ENCODE results near the gene DAP. TPM values are rescaled to one million over a fixed set of nuclear protein-coding genes. Genes with fewer than 3 reads are reported as not detected.

The DAP gene
- total RNA-seq, 1 donor from 2014 or later = 25.8 TPM

DNA sequence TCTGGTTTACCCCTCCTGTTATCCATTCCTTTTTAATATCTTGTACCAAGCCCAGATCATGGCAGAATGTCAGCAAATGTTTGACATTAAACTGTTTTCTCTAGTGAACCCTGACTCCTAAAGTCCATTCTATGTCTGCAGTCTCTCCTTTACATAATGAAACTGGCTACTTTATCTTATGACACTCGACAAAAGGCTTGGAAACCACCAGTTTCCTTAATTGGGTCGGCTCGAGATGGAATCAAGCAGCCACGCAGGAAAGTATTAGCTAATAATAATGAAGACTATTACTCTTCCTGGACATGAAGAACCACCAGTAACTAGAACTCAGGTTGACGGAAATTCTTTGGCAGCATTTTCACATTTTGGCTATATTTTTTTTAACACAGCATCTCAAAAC, 17.5 kb downstream of the DAP start:
- DNase-seq (ENCODE audit: low read depth) = no peak
- TF ChIP-seq, protein P1, sequence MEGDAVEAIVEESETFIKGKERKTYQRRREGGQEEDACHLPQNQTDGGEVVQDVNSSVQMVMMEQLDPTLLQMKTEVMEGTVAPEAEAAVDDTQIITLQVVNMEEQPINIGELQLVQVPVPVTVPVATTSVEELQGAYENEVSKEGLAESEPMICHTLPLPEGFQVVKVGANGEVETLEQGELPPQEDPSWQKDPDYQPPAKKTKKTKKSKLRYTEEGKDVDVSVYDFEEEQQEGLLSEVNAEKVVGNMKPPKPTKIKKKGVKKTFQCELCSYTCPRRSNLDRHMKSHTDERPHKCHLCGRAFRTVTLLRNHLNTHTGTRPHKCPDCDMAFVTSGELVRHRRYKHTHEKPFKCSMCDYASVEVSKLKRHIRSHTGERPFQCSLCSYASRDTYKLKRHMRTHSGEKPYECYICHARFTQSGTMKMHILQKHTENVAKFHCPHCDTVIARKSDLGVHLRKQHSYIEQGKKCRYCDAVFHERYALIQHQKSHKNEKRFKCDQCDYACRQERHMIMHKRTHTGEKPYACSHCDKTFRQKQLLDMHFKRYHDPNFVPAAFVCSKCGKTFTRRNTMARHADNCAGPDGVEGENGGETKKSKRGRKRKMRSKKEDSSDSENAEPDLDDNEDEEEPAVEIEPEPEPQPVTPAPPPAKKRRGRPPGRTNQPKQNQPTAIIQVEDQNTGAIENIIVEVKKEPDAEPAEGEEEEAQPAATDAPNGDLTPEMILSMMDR (conservative IDR thresholded peaks at IDR 0.05; ENCODE audit: low read depth, low read length) = no peak
- H3K4me3 ChIP-seq (ENCODE audit: low read depth, low read length) = no peak overlapping the region

DNA sequence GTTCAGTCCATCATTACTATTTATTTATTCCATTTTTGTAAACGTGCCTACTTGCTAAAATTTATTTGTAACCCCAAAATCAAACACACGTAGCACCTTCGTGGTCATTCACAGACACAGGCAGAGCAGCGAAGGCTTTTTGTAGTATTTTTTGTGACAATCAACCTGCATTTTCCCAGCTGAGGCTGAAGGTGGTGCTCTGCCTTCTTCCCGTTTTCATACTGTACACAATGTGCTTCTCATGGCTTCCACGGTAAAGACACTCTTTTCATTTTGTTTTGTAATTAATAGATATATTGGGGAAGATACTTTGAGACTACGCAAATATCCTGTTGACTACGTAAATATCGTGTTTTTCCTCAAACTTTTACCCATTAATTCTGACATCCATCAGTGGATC, 19.4 kb downstream of the DAP start:
- TF ChIP-seq, protein P1 (conservative IDR thresholded peaks at IDR 0.05; ENCODE audit: low read depth, low read length) = no peak
- no peak overlapping the region for H3K4me3 ChIP-seq (ENCODE audit: low read depth, low read length)
- DNase-seq (ENCODE audit: low read depth) = no peak

DNA sequence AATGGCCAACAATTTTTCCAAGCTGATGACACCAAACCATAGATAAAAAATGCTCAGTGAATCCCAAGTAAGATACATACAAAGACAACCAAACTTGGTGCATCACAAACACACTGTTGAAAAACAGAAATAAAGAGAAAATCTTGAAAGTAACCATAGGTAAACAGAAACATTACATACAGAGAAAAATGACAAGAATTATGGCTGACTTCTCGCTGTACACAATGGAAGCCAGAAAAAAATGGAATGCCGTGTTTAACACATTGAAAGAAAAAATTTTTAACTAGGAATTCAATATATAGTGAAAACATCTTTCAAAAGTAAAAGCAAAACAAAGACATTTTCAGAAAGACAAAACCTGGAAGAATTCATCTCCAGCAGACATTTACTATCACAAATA, 20.6 kb downstream of the DAP start:
- no peak overlapping the region for H3K4me3 ChIP-seq (ENCODE audit: low read depth, low read length)
- DNase-seq (ENCODE audit: low read depth) = no peak
- TF ChIP-seq, protein P1 (conservative IDR thresholded peaks at IDR 0.05; ENCODE audit: low read depth, low read length) = no peak

DNA sequence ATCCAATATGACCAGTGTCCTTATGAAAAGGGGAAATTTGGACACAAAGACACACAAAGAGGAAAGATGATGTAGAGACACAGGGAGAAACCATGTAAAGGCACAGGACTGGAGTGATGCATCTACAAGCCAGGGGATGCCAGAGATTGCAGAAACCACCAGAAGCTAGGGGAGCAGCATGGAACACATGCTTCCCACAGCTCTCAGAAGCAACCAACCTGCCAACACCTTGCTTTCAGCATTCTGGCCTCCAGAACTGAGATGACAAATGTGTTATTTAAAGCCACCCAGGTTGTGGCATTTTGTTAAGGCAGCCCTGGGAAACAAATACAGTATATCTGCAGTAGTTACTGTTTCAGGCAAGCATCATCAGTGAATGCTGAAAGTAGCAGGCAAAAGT, 23.2 kb downstream of the DAP start:
- DNase-seq (ENCODE audit: low read depth) = no peak
- no peak overlapping the region for H3K4me3 ChIP-seq (ENCODE audit: low read depth, low read length)
- TF ChIP-seq, protein P1 (conservative IDR thresholded peaks at IDR 0.05; ENCODE audit: low read depth, low read length) = no peak

DNA sequence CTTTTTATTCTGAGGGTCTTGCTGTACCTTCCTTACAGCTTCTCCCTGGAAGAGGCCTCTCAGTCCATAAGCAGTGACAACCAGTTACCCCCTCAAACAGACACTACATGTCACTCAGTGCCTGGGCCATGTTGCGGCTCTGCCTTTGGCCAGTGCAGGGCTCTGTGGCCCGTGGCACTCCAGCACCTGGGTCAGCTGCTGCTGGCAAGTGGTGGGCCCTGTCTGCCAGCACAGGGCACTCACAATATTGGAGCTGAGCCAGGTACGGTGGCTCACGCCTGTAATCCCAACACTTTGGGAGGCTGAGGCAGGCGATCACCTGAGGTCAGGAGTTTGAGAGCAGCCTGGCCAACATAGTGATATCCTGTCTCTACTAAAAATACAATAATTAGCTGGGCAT, 24.2 kb downstream of the DAP start:
- DNase-seq (ENCODE audit: low read depth) = no peak
- TF ChIP-seq, protein P1 (conservative IDR thresholded peaks at IDR 0.05; ENCODE audit: low read depth, low read length) = no peak
- no peak overlapping the region for H3K4me3 ChIP-seq (ENCODE audit: low read depth, low read length)

DNA sequence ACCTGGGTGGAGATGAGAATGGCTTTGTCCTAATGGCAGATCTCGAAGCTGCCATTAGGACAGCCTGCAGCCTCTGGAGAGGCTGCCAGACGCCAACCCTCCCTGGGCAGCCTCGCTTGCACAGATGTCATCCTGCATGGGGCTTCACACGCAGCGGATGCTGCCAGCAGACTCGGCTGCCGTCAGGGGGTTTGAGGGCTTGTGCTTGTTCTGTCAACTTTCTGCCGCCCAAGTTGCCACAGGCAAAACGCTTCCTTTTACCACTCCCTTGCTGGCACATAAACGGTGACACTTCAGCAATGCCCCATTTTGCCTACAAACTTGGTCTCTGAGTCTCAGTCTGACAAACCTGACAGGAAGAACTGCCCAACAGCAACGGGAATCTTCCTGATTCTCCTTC, 24.7 kb downstream of the DAP start:
- DNase-seq (ENCODE audit: low read depth) = no peak
- TF ChIP-seq, protein P1 (conservative IDR thresholded peaks at IDR 0.05; ENCODE audit: low read depth, low read length) = no peak

DNA sequence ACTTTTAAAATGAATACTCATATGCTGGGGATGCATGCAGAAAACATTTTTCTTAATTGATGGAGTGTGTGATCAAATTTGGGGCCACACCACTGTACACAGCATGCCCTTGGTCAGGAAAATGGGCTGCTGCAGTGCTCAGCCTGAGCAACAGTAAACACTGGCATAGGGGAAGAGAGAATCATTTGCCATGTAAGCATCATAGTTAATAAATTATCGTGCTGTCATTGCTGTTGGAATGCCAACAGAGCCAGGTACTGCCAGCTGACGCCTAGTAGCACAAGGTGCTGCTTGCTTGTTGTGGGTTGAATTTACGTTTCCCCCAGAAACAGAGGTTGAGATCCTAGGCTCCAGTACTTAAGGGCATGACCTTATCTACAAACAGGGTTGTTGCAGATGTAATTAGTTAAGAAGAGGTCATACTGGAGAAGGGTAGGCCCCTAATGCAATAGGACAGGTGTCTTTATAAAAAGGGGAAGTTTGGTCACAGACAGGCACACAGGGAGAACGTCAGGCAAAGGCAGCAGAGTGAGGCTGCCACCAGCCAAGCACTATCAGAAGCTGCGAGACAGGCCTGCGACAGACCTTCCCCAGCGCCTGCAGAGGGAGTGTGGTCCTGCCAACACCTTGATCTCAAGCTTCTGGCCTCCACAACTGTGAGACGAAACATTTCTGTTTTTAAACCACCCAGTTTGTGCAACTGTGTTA, 25.3 kb downstream of the DAP start:
- DNase-seq (ENCODE audit: low read depth) = no peak
- no peak overlapping the region for H3K4me3 ChIP-seq (ENCODE audit: low read depth, low read length)
- TF ChIP-seq, protein P1 (conservative IDR thresholded peaks at IDR 0.05; ENCODE audit: low read depth, low read length) = no peak

More for the DNA sequence above, 24.7 kb downstream of the DAP start:
- no peak overlapping the region for H3K4me3 ChIP-seq (ENCODE audit: low read depth, low read length)

Measured in epithelial cell of proximal tubule (primary cell).